GM12878 (cell line): ENCODE data around the gene AKAP5. TPM values are rescaled to one million over a fixed set of nuclear protein-coding genes. Genes with fewer than 3 reads are reported as not detected.

Source experiments
- ATAC-seq: fragments of 200-7000 bp; cut with Tn5 transposase; 3 replicates; pipeline ENCODE4 v1.9.1; 2020; ENCODE audit warnings: mild to moderate bottlenecking, moderate library complexity
- BruUV-seq: library from RNA; stranded (reverse); fragments of 400-500 nt; replicated peaks from 2 replicates; lab custom pipeline; 2021; lab: Mats Ljungman, UMichigan
- CTCF ChIA-PET: fragments of 300-600 bp; sonication (Branson Sonifier 250); formaldehyde crosslinking; extraction: SDS; loops from one replicate; lab custom pipeline; 2021; ENCODE audit warnings: inconsistent platforms; lab: Yijun Ruan, JAX
- POLR2A ChIA-PET: fragments of 350-600 bp; formaldehyde crosslinking; extraction: SDS; loops from one replicate; lab custom pipeline; 2021; ENCODE audit warnings: inconsistent platforms; lab: Charles Lee
- RAD21 ChIA-PET: fragments of 300-600 bp; sonication (Branson Sonifier 250); formaldehyde crosslinking; loops from one replicate; lab custom pipeline; 2023; ENCODE audit warnings: antibody characterized with exemption; ENCODE audit not compliant: unreplicated experiment; lab: Charles Lee
- SMC1A ChIA-PET: fragments of 300-600 bp; sonication (Branson Sonifier 250); formaldehyde crosslinking; loops from one replicate; lab custom pipeline; 2023; ENCODE audit not compliant: unreplicated experiment, uncharacterized antibody; lab: Charles Lee
- DNase-seq: peaks from one replicate; pipeline ENCODE4 v3.0.0-alpha.2; 2011; ENCODE audit warnings: low read depth, low spot score
- FAIRE-seq: peaks from 3 replicates; lab custom pipeline; 2011; peaks lifted over from hg19 to GRCh38; lab: Jason Lieb, UNC
- H2AFZ ChIP-seq: 2 replicates; pipeline ENCODE4 v1.6.0; 2011; ENCODE audit warnings: low read depth, low read length, control low read depth; ENCODE audit not compliant: control insufficient read depth
- H3K27ac ChIP-seq: 2 replicates; pipeline ENCODE4 v1.5.1; 2011; ENCODE audit warnings: control low read depth; ENCODE audit not compliant: control insufficient read depth, insufficient read depth
- H3K27me3 ChIP-seq, 2 experiments: replicated peaks in 1 of 2; 2 replicates each; pipeline versions ENCODE4 v1.6.0 to v1.6.1; 2011; ENCODE audit warnings: low read length in 1 of 2; ENCODE audit not compliant: control insufficient read depth in 2 of 2, insufficient read depth in 2 of 2
- H3K36me3 ChIP-seq, 2 experiments: 2 replicates each; pipeline ENCODE4 v1.5.1; 2011; ENCODE audit warnings: low read length in 1 of 2; ENCODE audit not compliant: control insufficient read depth in 2 of 2, insufficient read depth in 2 of 2
- H3K4me1 ChIP-seq: 2 replicates; pipeline ENCODE4 v1.6.1; 2011; ENCODE audit warnings: mild to moderate bottlenecking, low read length, moderate library complexity, mixed read lengths; ENCODE audit not compliant: control insufficient read depth, insufficient read depth
- H3K4me2 ChIP-seq: 2 replicates; pipeline ENCODE4 v1.6.0; 2011; ENCODE audit warnings: control low read depth; ENCODE audit not compliant: control insufficient read depth, insufficient read depth
- H3K4me3 ChIP-seq: fragments of 200-600 bp; sonication (generic); 2 replicates; pipeline ENCODE4 v1.5.1; 2016
- H3K79me2 ChIP-seq: 2 replicates; pipeline ENCODE4 v1.6.0; 2011; ENCODE audit warnings: low read length; ENCODE audit not compliant: control insufficient read depth, insufficient read depth
- H3K9ac ChIP-seq: 2 replicates; pipeline ENCODE4 v1.8.0; 2011; ENCODE audit warnings: low read length, control low read depth, mixed read lengths; ENCODE audit not compliant: control insufficient read depth, insufficient read depth
- H3K9me3 ChIP-seq: replicated peaks from 3 replicates; pipeline ENCODE4 v1.5.1; 2011; ENCODE audit warnings: mild to moderate bottlenecking, low read length; ENCODE audit not compliant: control insufficient read depth, insufficient read depth
- H4K20me1 ChIP-seq: 2 replicates; pipeline ENCODE4 v1.6.0; 2011; ENCODE audit not compliant: control insufficient read depth, insufficient read depth
- BCL3 ChIP-seq: IDR thresholded peaks from 2 replicates; pipeline ENCODE4 v1.6.1; 2011; ENCODE audit warnings: borderline replicate concordance, low read depth, mild to moderate bottlenecking, moderate library complexity, low read length; ENCODE audit not compliant: insufficient read depth, poor library complexity, severe bottlenecking
- CBX5 ChIP-seq: sonication (generic); IDR thresholded peaks from 2 replicates; pipeline ENCODE4 v1.6.1; 2016; ENCODE audit warnings: low read depth, moderate library complexity, mild to moderate bottlenecking, inconsistent platforms
- CTCF ChIP-seq, 3 experiments: IDR thresholded peaks in 2 of 3; conservative IDR thresholded peaks in 1 of 3; 2 replicates each; pipeline ENCODE4 v1.5.1; 2011; ENCODE audit warnings: low read depth in 3 of 3, low read length in 3 of 3, mild to moderate bottlenecking in 3 of 3, control low read depth in 2 of 3, moderate library complexity in 2 of 3, inconsistent platforms in 1 of 3, mixed read lengths in 1 of 3; ENCODE audit not compliant: control insufficient read depth in 2 of 3, insufficient read depth in 1 of 3; ENCODE audit errors: extremely low read depth in 1 of 3
- EZH2 ChIP-seq: IDR thresholded peaks from 2 replicates; pipeline ENCODE4 v1.6.1; 2012; ENCODE audit warnings: low read depth, mild to moderate bottlenecking, control low read depth, inconsistent platforms, low read length, borderline replicate concordance; ENCODE audit not compliant: control insufficient read depth
- JUNB ChIP-seq: IDR thresholded peaks from 2 replicates; pipeline ENCODE4 v1.6.1; 2016; ENCODE audit warnings: antibody characterized with exemption, mild to moderate bottlenecking
- JUND ChIP-seq: IDR thresholded peaks from 2 replicates; pipeline ENCODE4 v1.6.1; 2012; ENCODE audit warnings: low read depth, mild to moderate bottlenecking, low read length, improper control_type of control experiment, moderate library complexity
- NBN ChIP-seq: fragments of 450-650 bp; IDR thresholded peaks from 2 replicates; pipeline ENCODE4 v1.6.1; 2016
- NFIC ChIP-seq: IDR thresholded peaks from 2 replicates; pipeline ENCODE4 v1.6.1; 2012; ENCODE audit warnings: low read depth, mild to moderate bottlenecking, inconsistent platforms, low read length, moderate library complexity
- RAD21 ChIP-seq: IDR thresholded peaks from 2 replicates; pipeline ENCODE4 v1.6.1; 2011; ENCODE audit warnings: mild to moderate bottlenecking, low read depth, low read length, moderate library complexity; ENCODE audit not compliant: insufficient read depth
- SMAD5 ChIP-seq: IDR thresholded peaks from 2 replicates; pipeline ENCODE4 v1.6.1; 2016; ENCODE audit warnings: antibody characterized with exemption, low read depth
- ZBTB4 ChIP-seq: fragments of 450-650 bp; formaldehyde crosslinking; IDR thresholded peaks from 2 replicates; pipeline ENCODE4 v1.4.0; 2022; ENCODE audit warnings: mild to moderate bottlenecking, moderate library complexity
- ZNF207 ChIP-seq: fragments of 450-650 bp; IDR thresholded peaks from 2 replicates; pipeline ENCODE4 v1.6.1; 2014; ENCODE audit warnings: antibody characterized with exemption, mild to moderate bottlenecking, borderline replicate concordance
- in situ Hi-C: fragments of 300-500 bp; cut with MboI; formaldehyde crosslinking; loops from 9 replicates; pipeline ENCODE4 v1.14.3; 2018; ENCODE audit warnings: mixed read lengths
- intact Hi-C: fragments of 100-400 bp; cut with micrococcal nuclease; formaldehyde crosslinking; loops from one replicate; pipeline ENCODE4 v1.14.2; 2022; ENCODE audit not compliant: unreplicated experiment
- polyA plus RNA-seq, 11 experiments: library from polyadenylated mRNA; depleted of rRNA in 4 of 11; unstranded in 6 of 11; stranded (reverse) in 5 of 11; fragments of >200 nt; fragmentation: Nextera tagmentation in 4 of 11; fragmentation: Illumina TruSeq in 1 of 11; extraction: Ambion mirVana in 4 of 11; extraction: Trizol in 1 of 11; gene quantifications; 1 replicate in 1 of 11; 2 replicates in 10 of 11; pipeline versions ENCODE4 v1.2.1 to v1.2.3, GENCODE V29; 2011 to 2016; ENCODE audit warnings: inconsistent platforms in 2 of 11, missing spikeins in 2 of 11, low read depth in 1 of 11
- total RNA-seq, 4 experiments: library from RNA; depleted of rRNA in 3 of 4; stranded (reverse); fragments of >200 nt in 3 of 4; fragmentation: Illumina TruSeq in 1 of 4; extraction: Trizol in 1 of 4; gene quantifications; 2 replicates each; pipeline versions ENCODE4 v1.2.1 to v1.2.3, GENCODE V29; 2013 to 2021

AKAP5 gene
- total and polyA plus RNA-seq, 10 of the 15 experiments (the other 5 are each of a cell fraction or from before 2014, with no cell fraction given): 0.45 to 5.1 (median 1.7) TPM

GRCh38 chr14:64495252-64495651 is 30.0 kb downstream of the AKAP5 start:
- TF ChIP-seq CTCF (IDR thresholded peaks at IDR 0.05 in 2 of 3, conservative IDR thresholded peaks at IDR 0.05 in 1 of 3; ENCODE audit: control insufficient read depth in 2 of 3, extremely low read depth in 1 of 3, insufficient read depth in 1 of 3, low read depth in 3 of 3, low read length in 3 of 3): no peak
- TF ChIP-seq EZH2: no peak
- TF ChIP-seq JUNB: no peak
- TF ChIP-seq SMAD5: no peak
- no peak for TF ChIP-seq CBX5
- no peak for TF ChIP-seq RAD21
- TF ChIP-seq JUND: no peak
- no peak for TF ChIP-seq BCL3
- no peak for TF ChIP-seq NFIC
- no peak for TF ChIP-seq NBN
- TF ChIP-seq ZBTB4: no peak
- TF ChIP-seq ZNF207: no peak
- peaks cover 0 to 16% of the 10 kb centered on the region in 2 experiments; a peak in 1 of 4 replicates for H3K36me3 ChIP-seq
- H3K79me2 ChIP-seq: peaks cover 46% of the 10 kb centered on the region
- H4K20me1 ChIP-seq: no peaks in the 10 kb centered on the region
- H3K27ac ChIP-seq: no peak overlapping the region
- intact Hi-C loops (no loop called here), in situ Hi-C loops (no loop called here)
- H3K4me2 ChIP-seq: no peak overlapping the region
- ChIA-PET RAD21 (interaction anchor here (0.9 to 1.6 kb wide), 2 partner anchors 15 to 49 kb away, joined by 4 to 5 read pairs; no protein-coding TSS in a partner anchor), SMC1A (interaction anchor here (0.7 to 6.4 kb wide), 9 partner anchors 11 to 141 kb away, joined by 3 to 51 read pairs (median 4); no protein-coding TSS in a partner anchor), CTCF (interaction anchor here (0.7 to 6.3 kb wide), 9 partner anchors 11 to 152 kb away, joined by 3 to 43 read pairs (median 13); no protein-coding TSS in a partner anchor), POLR2A (interaction anchor here (0.9 to 1.7 kb wide), 2 partner anchors 20 to 30 kb away, joined by 3 read pairs; partner anchors contain the start of gene AKAP5)
- no peak overlapping the region for H3K9ac ChIP-seq
- H3K4me1 ChIP-seq: 0 out of 2 replicates have a peak, but pooled peaks cover 3% of the 10 kb centered on the region
- FAIRE-seq: no peak
- no peak for DNase-seq
- BruUV-seq: no TSS peak
- H2AFZ ChIP-seq: no peak overlapping the region
- ATAC-seq: no peak
- H3K27me3 ChIP-seq: no peaks in the 10 kb centered on the region
- no peak overlapping the region for H3K4me3 ChIP-seq
- H3K9me3 ChIP-seq: no peaks in the 10 kb centered on the region
